Endothelial cell of hepatic sinusoid (primary cell): ENCODE data around the gene FAM3A.

Source experiments
- in situ Hi-C: cut with HindIII; loops from 2 replicates; pipeline ENCODE4 v1.10.0; 2017; ENCODE audit warnings: low sequenced_read_pairs

FAM3A gene

GRCh38 chrX:154464806-154465365 is 51.1 kb downstream of the FAM3A start:
- in situ Hi-C loops: no loop called here

GRCh38 chrX:154463611-154464220 is 52.3 kb downstream of the FAM3A start:
- in situ Hi-C loops: no loop called here

GRCh38 chrX:154462396-154462795 is 53.6 kb downstream of the FAM3A start:
- in situ Hi-C loops: no loop called here

GRCh38 chrX:154460326-154460725 is 55.7 kb downstream of the FAM3A start:
- in situ Hi-C loops: no loop called here

- in situ Hi-C loops: no loop called here
These were observed 56.2 kb downstream of the FAM3A start for GRCh38 chrX:154459832-154460231.

- in situ Hi-C loops: no loop called here
These were observed 56.9 kb downstream of the FAM3A start for GRCh38 chrX:154458954-154459778.

GRCh38 chrX:154458116-154458953 is 57.7 kb downstream of the FAM3A start, which contains the start of gene PLXNA3:
TSS of gene PLXNA3 (plus strand) at chrX:154458281. CDS start at chrX:154460184, 1,903 bp downstream.
- in situ Hi-C loops: no loop called here

GRCh38 chrX:154457491-154458115 is 58.4 kb downstream of the FAM3A start:
- in situ Hi-C loops: no loop called here
